ENCODE results near the gene MAP7.

MAP7 gene

GRCh38 chr6:136425793-136426192 lies 124.4 kb downstream of the MAP7 start:
- Histone ChIP-seq H3K36me3 (ENCODE audit: control insufficient read depth, insufficient read depth, low read length) (peaks cover 8% of the 10 kb centered on the region), H3K27ac (ENCODE audit: low read depth, low read length) (no peak overlapping the region), H3K27me3 (ENCODE audit: control insufficient read depth, insufficient read depth, low read length) (no peaks in the 10 kb centered on the region), H3K4me3 (ENCODE audit: low read depth, low read length) (no peak overlapping the region), H3K9ac (ENCODE audit: low read depth, low read length) (no peak overlapping the region), H3K9me3 (ENCODE audit: control insufficient read depth, insufficient read depth, low read length) (no peaks in the 10 kb centered on the region), H3K4me1 (ENCODE audit: control insufficient read depth, insufficient read depth, low read length) (peaks cover 21% of the 10 kb centered on the region)

- Histone ChIP-seq H3K27ac (ENCODE audit: low read depth, low read length) (no peak overlapping the region), H3K27me3 (ENCODE audit: control insufficient read depth, insufficient read depth, low read length) (no peaks in the 10 kb centered on the region), H3K9ac (ENCODE audit: low read depth, low read length) (no peak overlapping the region), H3K36me3 (ENCODE audit: control insufficient read depth, insufficient read depth, low read length) (peaks cover 17% of the 10 kb centered on the region), H3K4me1 (ENCODE audit: control insufficient read depth, insufficient read depth, low read length) (peaks cover 19% of the 10 kb centered on the region), H3K4me3 (ENCODE audit: low read depth, low read length) (no peak overlapping the region), H3K9me3 (ENCODE audit: control insufficient read depth, insufficient read depth, low read length) (no peaks in the 10 kb centered on the region)
These were observed 125.3 kb downstream of the MAP7 start for GRCh38 chr6:136424901-136425300.

- Histone ChIP-seq H3K36me3 (ENCODE audit: control insufficient read depth, insufficient read depth, low read length) (peaks cover 21% of the 10 kb centered on the region), H3K4me1 (ENCODE audit: control insufficient read depth, insufficient read depth, low read length) (peaks cover 15% of the 10 kb centered on the region), H3K4me3 (ENCODE audit: low read depth, low read length) (no peak overlapping the region), H3K27me3 (ENCODE audit: control insufficient read depth, insufficient read depth, low read length) (no peaks in the 10 kb centered on the region), H3K9me3 (ENCODE audit: control insufficient read depth, insufficient read depth, low read length) (no peaks in the 10 kb centered on the region), H3K9ac (ENCODE audit: low read depth, low read length) (no peak overlapping the region), H3K27ac (ENCODE audit: low read depth, low read length) (no peak overlapping the region)
These were observed 125.8 kb downstream of the MAP7 start for GRCh38 chr6:136424450-136424849.

GRCh38 chr6:136421537-136422158 lies 128.6 kb downstream of the MAP7 start:
- Histone ChIP-seq H3K27ac (ENCODE audit: low read depth, low read length) (no peak overlapping the region), H3K4me1 (ENCODE audit: control insufficient read depth, insufficient read depth, low read length) (peaks cover 3% of the 10 kb centered on the region), H3K4me3 (ENCODE audit: low read depth, low read length) (no peak overlapping the region), H3K9ac (ENCODE audit: low read depth, low read length) (no peak overlapping the region), H3K27me3 (ENCODE audit: control insufficient read depth, insufficient read depth, low read length) (no peaks in the 10 kb centered on the region), H3K9me3 (ENCODE audit: control insufficient read depth, insufficient read depth, low read length) (no peaks in the 10 kb centered on the region), H3K36me3 (ENCODE audit: control insufficient read depth, insufficient read depth, low read length) (peaks cover 21% of the 10 kb centered on the region)

- Histone ChIP-seq H3K36me3 (ENCODE audit: control insufficient read depth, insufficient read depth, low read length) (peaks cover 21% of the 10 kb centered on the region), H3K9ac (ENCODE audit: low read depth, low read length) (no peak overlapping the region), H3K27me3 (ENCODE audit: control insufficient read depth, insufficient read depth, low read length) (no peaks in the 10 kb centered on the region), H3K9me3 (ENCODE audit: control insufficient read depth, insufficient read depth, low read length) (no peaks in the 10 kb centered on the region), H3K4me3 (ENCODE audit: low read depth, low read length) (no peak overlapping the region), H3K4me1 (ENCODE audit: control insufficient read depth, insufficient read depth, low read length) (no peaks in the 10 kb centered on the region), H3K27ac (ENCODE audit: low read depth, low read length) (no peak overlapping the region)
These were observed 129.4 kb downstream of the MAP7 start for GRCh38 chr6:136420853-136421252.

- no peaks in the 10 kb centered on the region for H3K27me3 ChIP-seq (ENCODE audit: control insufficient read depth, insufficient read depth, low read length)
These were observed 134.7 kb downstream of the MAP7 start for GRCh38 chr6:136415351-136416007.

GRCh38 chr6:136412410-136412809 lies 137.8 kb downstream of the MAP7 start:
- H3K4me1 ChIP-seq (ENCODE audit: control insufficient read depth, insufficient read depth, low read length) = peaks cover 14% of the 10 kb centered on the region; the same call in 1 of the 2 replicates

More at GRCh38 chr6:136415351-136416007, 134.7 kb downstream of the MAP7 start:
- no peak overlapping the region for H3K9ac ChIP-seq (ENCODE audit: low read depth, low read length)
- peaks cover 17% of the 10 kb centered on the region for H3K36me3 ChIP-seq (ENCODE audit: control insufficient read depth, insufficient read depth, low read length)
- 0 out of 2 replicates have a peak, but pooled peaks cover 4% of the 10 kb centered on the region for H3K4me1 ChIP-seq (ENCODE audit: control insufficient read depth, insufficient read depth, low read length)
- no peak overlapping the region for H3K4me3 ChIP-seq (ENCODE audit: low read depth, low read length)
- no peaks in the 10 kb centered on the region for H3K9me3 ChIP-seq (ENCODE audit: control insufficient read depth, insufficient read depth, low read length)
- no peak overlapping the region for H3K27ac ChIP-seq (ENCODE audit: low read depth, low read length)

GRCh38 chr6:136411453-136412354 lies 138.5 kb downstream of the MAP7 start:
- H3K27ac ChIP-seq (ENCODE audit: low read depth, low read length) = no peak overlapping the region
- no peaks in the 10 kb centered on the region for H3K27me3 ChIP-seq (ENCODE audit: control insufficient read depth, insufficient read depth, low read length)
- peaks cover 12% of the 10 kb centered on the region for H3K36me3 ChIP-seq (ENCODE audit: control insufficient read depth, insufficient read depth, low read length)
- H3K9ac ChIP-seq (ENCODE audit: low read depth, low read length) = no peak overlapping the region
- H3K4me3 ChIP-seq (ENCODE audit: low read depth, low read length) = no peak overlapping the region
- no peaks in the 10 kb centered on the region for H3K9me3 ChIP-seq (ENCODE audit: control insufficient read depth, insufficient read depth, low read length)
- H3K4me1 ChIP-seq (ENCODE audit: control insufficient read depth, insufficient read depth, low read length) = peaks cover 14% of the 10 kb centered on the region; the same call in 1 of the 2 replicates

More at GRCh38 chr6:136412410-136412809, 137.8 kb downstream of the MAP7 start:
- no peak overlapping the region for H3K9ac ChIP-seq (ENCODE audit: low read depth, low read length)
- no peak overlapping the region for H3K27ac ChIP-seq (ENCODE audit: low read depth, low read length)
- H3K27me3 ChIP-seq (ENCODE audit: control insufficient read depth, insufficient read depth, low read length) = no peaks in the 10 kb centered on the region
- no peaks in the 10 kb centered on the region for H3K9me3 ChIP-seq (ENCODE audit: control insufficient read depth, insufficient read depth, low read length)
- peaks cover 12% of the 10 kb centered on the region for H3K36me3 ChIP-seq (ENCODE audit: control insufficient read depth, insufficient read depth, low read length)
- H3K4me3 ChIP-seq (ENCODE audit: low read depth, low read length) = no peak overlapping the region

- peaks cover 14% of the 10 kb centered on the region; the same call in 1 of the 2 replicates for H3K4me1 ChIP-seq (ENCODE audit: control insufficient read depth, insufficient read depth, low read length)
- no peak overlapping the region for H3K27ac ChIP-seq (ENCODE audit: low read depth, low read length)
- H3K27me3 ChIP-seq (ENCODE audit: control insufficient read depth, insufficient read depth, low read length) = no peaks in the 10 kb centered on the region
- no peaks in the 10 kb centered on the region for H3K9me3 ChIP-seq (ENCODE audit: control insufficient read depth, insufficient read depth, low read length)
- no peak overlapping the region for H3K4me3 ChIP-seq (ENCODE audit: low read depth, low read length)
- H3K9ac ChIP-seq (ENCODE audit: low read depth, low read length) = no peak overlapping the region
- peaks cover 12% of the 10 kb centered on the region for H3K36me3 ChIP-seq (ENCODE audit: control insufficient read depth, insufficient read depth, low read length)
These were observed 139.2 kb downstream of the MAP7 start for GRCh38 chr6:136411025-136411325.

GRCh38 chr6:136410201-136411024 lies 139.8 kb downstream of the MAP7 start:
- Histone ChIP-seq H3K9me3 (ENCODE audit: control insufficient read depth, insufficient read depth, low read length) (no peaks in the 10 kb centered on the region), H3K27me3 (ENCODE audit: control insufficient read depth, insufficient read depth, low read length) (no peaks in the 10 kb centered on the region), H3K36me3 (ENCODE audit: control insufficient read depth, insufficient read depth, low read length) (peaks cover 12% of the 10 kb centered on the region), H3K4me3 (ENCODE audit: low read depth, low read length) (no peak overlapping the region), H3K27ac (ENCODE audit: low read depth, low read length) (no peak overlapping the region), H3K4me1 (ENCODE audit: control insufficient read depth, insufficient read depth, low read length) (peaks cover 14% of the 10 kb centered on the region; the same call in 1 of the 2 replicates), H3K9ac (ENCODE audit: low read depth, low read length) (no peak overlapping the region)
